Left cardiac atrium (tissue), 4 donors: ENCODE measurements around the gene F5. TPM values are rescaled to one million over a fixed set of nuclear protein-coding genes. Genes with fewer than 3 reads are reported as not detected.
A peak's percentile ranks its signal among the peaks of the same experiment; 100 is the strongest.

ENCODE experiments used
- ATAC-seq, 2 donors: fragments of 200-7000 bp; cut with Tn5 transposase; one replicate each; pipeline ENCODE4 v1.9.1; 2020; ENCODE audit warnings: mild to moderate bottlenecking in 2 of 2, moderate library complexity in 2 of 2
- DNase-seq: peaks from one replicate; pipeline ENCODE4 v3.0.0-alpha.2; 2020
- intact Hi-C, 2 donors: fragments of 100-400 bp; cut with DNase I; formaldehyde crosslinking; loops; one replicate each; pipeline versions ENCODE4 v1.14.1 to v1.15.1; 2022 to 2023
- total RNA-seq, 2 donors: library from RNA; stranded (reverse); fragmentation: NEBNext Ultra II Directional; extraction: Animal tissue kit (Norgen Biotek cat#: 25700); gene quantifications; one replicate each; pipeline ENCODE4 v1.2.1, GENCODE V29; 2021
- donor health status: DM: no; HTN: yes; CAD: no.
- donor health status: DM: no; HTN: yes; CAD: no; lungs with severe emphysema.
- donor health status: DM: yes; HTN: yes; CAD: no.
- donor health status: Dilated cardiomyopathy.

The F5 gene
- total RNA-seq, 2 donors from 2014 or later, result 17.8 to 20.9 TPM

DNA sequence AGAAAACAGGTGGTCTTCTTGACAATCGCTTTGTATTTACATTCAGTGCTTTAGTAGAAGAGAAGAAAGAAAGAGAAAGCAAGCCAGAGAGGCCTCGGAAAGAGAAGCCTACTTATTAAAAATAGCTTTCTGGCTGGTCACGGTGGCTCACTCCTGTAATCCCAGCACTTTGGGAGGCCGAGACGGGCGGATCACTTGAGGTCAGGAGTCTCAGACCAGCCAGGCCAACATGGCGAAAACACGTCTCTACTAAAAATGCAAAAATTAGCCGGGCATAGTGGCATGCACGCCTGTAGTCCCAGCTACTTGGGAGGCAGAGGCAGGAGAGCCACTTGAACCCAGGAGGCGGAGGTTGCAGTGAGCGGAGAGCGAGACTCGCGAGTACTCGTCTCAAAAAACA, 98.7 kb downstream of the F5 start:
- ATAC-seq, result no peak
- intact Hi-C loops, result no loop called here
- DNase-seq, result no peak

DNA sequence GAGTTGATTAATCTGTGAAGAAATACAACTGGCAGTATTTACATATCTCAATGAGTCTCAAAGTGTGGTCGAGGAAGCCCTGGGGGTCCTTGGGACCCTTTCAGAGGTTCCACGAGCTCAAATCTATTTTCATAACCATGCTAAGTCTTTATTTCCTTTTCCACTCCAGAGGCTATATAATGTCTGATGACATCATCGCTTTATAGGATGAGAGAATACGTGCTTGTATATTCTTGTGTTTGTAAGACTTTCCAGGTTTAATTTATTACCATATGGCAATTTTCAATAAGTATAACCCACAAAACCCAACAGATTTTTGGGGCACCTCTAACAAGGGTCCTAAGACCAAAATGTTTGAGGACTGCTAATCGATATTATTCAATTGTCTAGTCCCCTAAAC, 99.1 kb downstream of the F5 start:
- ATAC-seq, result no peak
- intact Hi-C loops, result no loop called here
- DNase-seq, result no peak

DNA sequence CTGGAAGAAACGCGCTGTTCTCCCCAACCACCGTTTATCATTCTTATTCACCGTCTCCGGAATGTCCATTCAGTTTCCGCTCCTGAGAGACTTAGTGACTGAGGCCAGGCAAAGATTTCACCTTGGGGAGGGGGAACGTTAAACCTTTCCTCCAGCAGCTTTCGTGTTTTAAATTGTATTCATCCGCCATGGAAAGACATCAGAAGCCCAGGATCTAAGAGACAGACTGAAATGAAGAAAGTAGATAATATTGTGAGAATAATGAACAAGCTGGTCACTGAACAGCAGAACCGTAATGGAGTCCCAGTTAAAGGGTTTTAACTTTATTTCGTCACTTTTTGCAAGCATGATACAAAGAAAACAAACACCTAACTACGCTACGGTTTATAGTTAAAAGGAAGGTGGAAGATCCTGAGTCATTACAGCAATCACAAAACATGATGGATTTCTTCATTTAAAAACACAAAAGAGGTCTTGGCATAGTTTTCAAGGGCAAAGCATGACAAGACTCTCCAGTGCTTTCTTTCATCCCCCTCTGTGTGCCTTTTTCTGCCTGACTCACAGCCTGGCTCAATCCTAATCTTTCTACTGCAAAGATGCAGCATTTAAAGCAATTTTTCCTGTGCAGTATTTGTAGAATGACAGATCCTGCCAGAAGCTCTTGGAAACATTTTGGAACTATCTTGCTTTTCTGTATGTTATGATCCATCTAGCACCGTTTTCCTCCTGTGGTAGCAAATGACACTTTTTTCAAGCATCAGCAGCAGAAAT, 99.8 kb downstream of the F5 start:
- ATAC-seq, result peak in 1 of 2 donors; percentile 7
- intact Hi-C loops, result no loop called here
- DNase-seq, result no peak

DNA sequence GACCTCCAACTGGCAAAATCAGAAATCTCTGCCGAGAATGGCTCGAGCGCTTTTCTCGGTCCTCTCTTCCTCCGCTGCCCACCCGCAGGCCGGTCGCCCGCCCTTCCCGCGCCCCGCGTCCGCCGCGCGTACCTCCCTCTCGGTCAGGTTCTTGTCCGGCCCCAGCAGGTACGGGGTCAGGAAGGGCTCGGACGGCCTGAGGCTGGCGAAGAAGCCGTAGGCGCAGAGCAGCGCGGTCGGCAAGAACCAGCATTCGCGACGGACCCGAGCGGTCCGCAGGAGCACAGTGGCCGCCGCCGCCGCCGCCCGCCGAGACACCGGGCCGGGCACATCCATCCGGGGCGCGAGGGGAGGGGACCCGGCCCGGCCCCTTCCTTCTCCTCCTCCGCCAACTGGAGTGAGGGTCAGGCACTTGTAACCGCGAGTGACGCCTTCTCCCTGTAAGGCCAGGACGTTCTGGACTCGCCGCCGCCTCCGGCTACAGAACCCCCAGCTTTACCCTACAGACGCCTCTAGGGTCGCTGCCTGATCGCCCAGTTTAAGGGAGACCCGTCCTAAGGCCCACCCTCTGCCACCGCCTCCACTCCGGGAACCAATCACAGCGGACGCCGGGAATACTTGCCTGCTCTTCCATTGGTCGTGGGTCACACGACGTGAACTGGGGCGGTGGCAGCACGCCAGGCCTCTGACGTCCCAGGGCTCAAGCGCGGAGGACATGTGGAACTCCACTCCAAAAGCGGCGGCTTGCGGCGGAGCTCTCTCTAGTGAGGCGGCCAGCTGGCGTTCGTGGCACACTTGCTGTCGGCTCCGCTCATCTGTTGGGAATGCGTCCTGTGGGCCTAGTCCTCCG, 100.6 kb downstream of the F5 start, which contains the start of gene SLC19A2:
TSS of gene SLC19A2 (minus strand) at position 514 of the 850 bp plus-strand sequence. CDS start at position 336, 178 bp downstream.
- intact Hi-C loops, result no loop called here
- DNase-seq (peak; percentile 100), ATAC-seq (peak; percentile 98 to 99)

DNA sequence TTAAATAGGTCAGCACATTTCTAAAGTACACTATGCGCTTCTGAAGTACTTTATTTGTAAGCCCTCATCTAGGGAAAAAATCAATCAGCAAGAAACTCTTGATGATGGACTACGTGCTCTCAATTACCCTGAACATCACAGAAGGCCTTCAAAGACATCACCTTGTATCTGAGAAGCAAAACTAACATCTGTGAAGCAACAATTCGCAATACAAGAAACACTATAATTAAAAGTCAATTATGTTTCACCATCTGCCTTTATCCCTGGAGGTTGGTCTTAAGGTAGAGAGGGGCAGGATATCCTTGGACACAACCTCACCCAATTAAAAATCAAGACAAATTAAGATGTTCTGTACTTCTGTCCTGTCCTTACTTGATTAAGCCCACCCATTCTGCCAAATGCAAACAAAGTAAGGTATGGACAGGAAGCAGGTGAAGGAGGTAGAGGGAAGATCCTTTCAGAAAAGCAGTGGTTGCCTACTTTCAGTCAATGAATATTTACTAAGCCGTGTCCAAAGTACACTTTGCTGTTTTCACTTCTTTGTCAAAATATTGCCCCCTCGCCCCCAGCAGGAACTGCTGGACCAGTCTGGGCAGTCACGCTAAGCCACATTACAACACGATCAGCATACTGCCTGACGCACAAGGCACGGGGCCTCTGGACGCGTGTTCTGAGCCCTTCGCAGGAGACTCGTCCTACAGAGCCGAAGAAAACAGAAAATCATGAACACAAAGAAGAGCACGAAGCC, 101.4 kb downstream of the F5 start:
- ATAC-seq, result peak; percentile 56 to 59
- peak; percentile 56 for DNase-seq
- intact Hi-C loops, result no loop called here

DNA sequence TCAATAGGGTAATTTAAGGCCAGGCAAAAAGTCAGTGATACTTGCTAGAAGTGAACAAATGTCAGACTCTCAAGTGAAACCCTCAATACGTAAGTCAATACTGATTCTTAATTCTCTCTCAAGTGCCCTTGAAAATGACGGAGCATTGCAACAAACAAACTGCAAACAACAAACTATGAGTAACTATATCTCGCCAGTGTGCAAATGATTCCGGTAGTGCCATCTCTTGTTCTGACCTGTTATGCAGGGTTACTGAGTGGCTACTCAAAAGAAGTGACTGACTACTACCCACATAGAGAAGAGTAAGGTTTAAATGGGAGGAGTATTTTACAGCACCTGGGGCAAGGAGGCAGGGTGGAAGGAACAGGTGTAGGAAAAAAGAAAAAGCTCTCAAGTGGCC, 102.2 kb downstream of the F5 start:
- DNase-seq (no peak), ATAC-seq (no peak)
- intact Hi-C loops, result no loop called here

DNA sequence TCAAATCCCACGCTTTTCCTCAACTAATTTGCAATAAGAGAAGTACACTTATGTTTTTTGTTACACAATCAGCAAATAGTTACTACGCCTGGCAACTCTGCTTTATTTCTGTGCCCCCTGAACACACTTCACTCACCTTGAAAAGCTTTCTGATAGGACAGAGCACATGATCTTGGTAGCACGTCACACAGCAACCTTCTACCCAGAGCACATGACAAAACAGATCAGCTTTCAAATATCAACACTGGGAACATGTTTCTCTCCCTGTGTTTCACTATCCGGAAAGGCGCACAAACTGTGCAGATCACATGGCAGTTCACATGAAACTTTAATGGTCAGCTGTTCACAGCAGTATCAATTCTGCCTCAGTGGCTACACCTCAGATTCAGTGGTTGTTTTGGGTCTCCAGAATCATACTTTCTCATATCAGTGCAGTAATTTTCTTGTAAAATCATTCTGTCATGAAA, 102.7 kb downstream of the F5 start:
- DNase-seq, result no peak
- ATAC-seq, result peak in 1 of 2 donors; percentile 7
- intact Hi-C loops, result no loop called here

DNA sequence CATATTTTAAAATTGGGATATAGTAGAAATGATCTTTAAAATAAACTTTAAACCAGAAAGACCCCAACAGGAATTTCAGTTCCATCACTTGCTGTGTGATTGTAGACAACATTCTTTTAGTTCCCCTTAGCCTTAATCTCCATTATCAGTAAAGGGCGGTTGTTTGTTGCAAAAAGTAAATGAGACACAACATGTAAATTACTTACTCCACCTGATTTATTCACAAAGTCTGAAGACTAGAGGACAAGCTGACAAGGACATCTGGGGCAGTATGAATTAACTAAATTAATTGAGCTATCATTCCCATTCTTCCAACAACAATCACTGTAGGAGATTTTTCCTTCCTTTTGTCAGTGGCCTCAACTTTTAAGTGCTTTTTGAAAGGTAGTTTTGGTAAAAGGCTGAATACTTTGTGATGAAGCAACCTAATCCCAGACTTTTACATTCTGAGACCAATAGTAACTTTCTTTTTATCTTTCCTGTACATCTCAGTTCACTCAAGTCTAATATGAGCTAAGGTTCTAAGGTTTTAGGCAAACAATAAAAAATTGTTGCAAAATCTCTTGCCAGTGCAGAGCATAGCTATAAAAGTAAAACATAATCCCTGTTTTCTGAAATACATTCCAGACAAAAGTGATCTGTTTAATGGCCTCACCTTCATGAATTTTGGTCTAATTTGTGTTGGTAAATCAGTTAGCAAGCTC, 106.8 kb downstream of the F5 start:
- ATAC-seq (no peak), DNase-seq (no peak)
- intact Hi-C loops, result no loop called here

DNA sequence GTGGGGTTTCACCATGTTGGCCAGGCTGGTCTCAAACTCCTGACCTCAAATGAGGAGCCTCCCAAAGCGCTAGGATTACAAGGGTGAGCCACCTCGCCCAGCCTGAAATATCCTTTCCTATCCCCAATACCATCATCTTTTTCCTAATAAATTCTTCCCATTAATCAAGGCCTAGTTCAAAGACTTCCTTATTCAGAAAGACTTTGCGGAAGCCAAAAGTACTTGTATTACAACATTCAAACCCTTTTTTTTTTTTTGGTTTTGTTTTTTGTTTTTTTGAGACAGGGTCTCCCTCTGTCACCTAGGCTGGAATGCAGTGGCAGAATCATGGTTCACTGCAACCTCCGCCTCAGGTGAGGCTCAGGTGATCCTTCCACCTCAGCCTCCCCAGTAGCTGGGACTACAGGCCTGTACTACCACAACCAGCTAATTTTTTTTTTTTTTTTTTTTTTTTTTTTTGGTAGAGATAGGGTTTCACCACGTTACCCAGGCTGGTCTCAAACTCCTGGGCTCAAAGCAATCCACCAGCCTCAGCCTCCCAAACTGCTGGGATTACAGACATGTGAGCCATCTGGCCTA, 108.1 kb downstream of the F5 start:
- ATAC-seq (no peak), DNase-seq (no peak)
- intact Hi-C loops, result no loop called here

DNA sequence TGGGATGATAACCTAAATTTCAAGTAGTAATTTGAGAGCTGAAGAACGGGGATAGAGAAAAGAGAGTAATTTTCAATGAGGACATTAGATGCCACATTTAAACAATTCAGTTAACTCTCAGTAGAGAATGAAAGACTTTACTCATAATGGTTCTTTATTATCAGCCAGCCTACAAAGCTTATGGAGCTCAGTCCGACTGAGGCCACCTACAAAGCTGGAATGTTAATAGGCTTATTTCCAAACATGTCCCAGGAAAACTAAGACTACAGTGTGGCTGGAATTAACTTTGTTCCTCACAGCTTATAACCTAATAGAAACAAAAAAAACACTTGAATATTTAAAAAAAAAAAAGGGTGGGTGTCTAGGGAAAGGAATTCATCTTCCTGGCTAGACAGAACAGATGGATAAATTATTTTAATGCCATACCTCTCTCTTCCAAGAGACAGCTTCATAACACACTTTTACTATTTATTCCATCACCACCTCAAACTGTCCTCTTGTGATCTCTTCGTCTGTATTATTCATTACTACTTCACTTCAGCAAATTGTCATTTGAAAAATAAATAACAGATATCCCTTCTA, 110.4 kb downstream of the F5 start:
- DNase-seq (no peak), ATAC-seq (no peak)
- intact Hi-C loops, result no loop called here

DNA sequence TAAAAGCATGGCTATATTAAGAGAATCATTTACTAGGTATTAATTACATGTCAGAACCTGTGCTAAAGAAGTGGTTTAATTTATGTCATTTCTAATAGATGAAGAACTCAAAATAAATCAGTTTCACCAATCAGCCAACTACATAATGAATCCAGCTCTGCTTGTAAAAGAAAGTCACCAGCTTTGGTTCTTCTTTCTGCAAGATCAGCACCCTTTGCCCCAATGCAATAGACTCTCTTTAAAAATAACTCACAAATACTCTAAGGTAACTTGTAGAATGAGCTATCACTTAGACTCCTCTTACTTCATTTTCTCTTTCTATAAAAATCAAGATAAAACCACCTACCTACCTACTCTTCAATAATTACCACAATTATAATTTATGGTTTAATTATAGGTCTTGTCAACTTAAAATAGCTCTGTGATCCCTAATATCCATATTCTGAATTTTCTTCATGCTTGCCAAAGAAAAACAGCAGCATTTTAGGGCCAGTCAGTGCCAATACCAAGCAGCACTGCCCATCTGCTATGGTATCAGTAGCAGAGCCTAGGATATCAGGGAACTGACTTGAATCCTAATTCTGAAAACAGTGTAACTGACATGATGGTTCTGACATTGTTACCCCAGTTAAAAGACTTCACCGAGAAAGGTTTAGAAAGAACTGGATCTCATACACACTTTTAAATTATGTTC, 111.8 kb downstream of the F5 start:
- intact Hi-C loops, result no loop called here
- DNase-seq (no peak), ATAC-seq (no peak)

DNA sequence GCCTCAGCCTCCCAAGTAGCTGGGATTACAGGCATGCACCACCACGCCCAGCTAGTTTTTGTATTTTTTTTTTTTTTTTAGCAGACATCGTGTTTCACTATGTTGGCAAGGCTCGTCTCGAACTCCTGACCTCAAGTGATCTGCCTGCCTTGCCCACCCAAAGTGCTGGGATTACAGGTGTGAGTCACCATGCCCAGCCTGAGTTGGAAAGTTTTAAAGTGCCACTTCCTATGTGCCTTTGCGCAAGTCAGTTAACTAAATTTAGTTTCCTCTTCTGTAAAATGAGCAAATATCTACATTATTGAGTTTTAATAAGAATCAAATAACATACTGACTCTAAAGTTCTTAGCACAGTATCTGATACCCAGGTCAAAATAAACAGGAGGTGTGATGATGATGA, 112.9 kb downstream of the F5 start:
- DNase-seq (no peak), ATAC-seq (no peak)
- intact Hi-C loops, result no loop called here

DNA sequence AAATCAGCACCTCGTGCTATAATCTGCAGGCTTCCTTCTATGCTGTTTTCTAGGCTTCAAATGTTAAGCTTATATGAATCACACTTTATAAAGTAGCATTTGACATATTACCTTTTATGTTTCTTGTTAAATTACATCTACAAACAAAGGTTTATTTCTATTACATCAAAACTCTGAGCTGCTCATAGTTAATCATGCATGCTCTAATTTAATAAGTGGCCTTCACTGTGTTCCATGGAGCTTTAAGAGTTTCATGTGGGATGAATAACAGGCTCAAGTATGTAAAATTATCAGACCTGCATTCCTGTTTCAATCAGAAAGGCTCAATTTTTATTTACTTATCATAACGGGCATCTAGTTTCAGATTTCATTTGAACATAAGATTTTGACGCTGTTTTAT, 113.5 kb downstream of the F5 start:
- intact Hi-C loops, result no loop called here
- ATAC-seq (no peak), DNase-seq (no peak)

DNA sequence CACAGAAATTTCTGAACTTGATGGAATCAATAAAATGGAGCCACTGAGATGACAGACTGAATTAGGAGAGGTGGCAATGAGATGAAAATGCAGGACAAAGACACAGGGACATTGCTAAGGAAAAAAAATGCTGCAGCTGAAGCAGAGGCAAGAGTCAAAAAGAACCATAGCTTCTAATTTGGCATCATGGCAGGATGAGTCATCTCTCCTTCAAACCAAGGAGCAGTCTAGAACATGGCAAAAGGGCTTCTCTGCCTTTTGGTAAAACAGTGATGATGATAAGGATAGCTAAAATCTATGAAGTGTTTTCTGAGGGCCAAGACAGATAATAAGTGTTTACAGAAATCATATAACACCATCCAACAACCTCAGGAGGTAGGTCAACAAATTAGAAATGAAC, 117.3 kb downstream of the F5 start:
- peak in 1 of 2 donors; percentile 44 for ATAC-seq
- intact Hi-C loops, result loop anchor here in 1 of 2 donors (5.0 kb wide), 1 partner anchor 78 kb away; no protein-coding TSS in a partner anchor
- DNase-seq, result no peak

DNA sequence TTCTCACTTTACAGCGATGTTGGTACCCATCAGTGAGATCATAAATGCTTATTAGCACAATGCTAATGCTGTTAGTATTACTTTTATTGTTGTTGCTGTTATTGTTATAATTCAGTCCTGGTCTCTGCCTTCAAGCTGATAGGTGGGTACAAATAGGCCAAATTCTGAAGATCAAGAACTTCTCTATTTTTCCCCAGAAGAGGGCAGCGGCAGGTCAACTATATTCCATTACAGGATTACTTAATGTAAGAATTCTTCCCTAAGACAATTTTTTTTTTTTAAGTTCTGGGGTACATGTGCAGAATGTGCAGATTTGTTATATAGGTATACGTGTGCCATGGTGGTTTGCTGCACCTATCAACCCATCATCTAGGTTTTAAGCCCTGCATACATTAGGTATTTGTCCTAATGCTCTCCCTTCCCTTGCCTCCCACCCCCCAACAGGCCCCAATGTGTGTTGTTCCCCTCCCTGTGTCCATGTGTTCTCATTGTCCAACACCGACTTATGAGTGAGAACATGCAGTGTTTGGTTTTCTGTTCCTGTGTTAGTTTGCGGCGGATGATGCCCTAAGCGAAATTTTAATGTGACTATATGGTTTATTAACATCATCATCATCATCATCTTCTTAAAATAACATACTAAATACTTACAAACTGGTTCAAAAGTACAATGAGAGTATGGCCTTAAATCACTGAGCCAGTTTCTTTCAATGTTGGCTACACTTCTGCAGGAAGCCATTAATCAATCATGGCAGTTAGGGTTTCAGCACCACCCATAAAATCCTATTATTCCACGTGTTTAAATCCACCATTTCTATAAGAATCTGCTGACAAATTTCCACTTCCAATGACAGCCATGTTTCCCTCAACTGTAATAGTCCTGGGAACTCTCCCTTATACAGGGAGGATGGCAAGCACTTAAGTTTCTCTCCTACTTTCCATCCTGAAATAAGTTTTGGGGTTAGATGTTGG, 119.7 kb downstream of the F5 start:
- no peak for DNase-seq
- peak in 1 of 2 donors; percentile 39 for ATAC-seq
- intact Hi-C loops, result loop anchor here in 1 of 2 donors (5.0 kb wide), 1 partner anchor 81 kb away; no protein-coding TSS in a partner anchor

DNA sequence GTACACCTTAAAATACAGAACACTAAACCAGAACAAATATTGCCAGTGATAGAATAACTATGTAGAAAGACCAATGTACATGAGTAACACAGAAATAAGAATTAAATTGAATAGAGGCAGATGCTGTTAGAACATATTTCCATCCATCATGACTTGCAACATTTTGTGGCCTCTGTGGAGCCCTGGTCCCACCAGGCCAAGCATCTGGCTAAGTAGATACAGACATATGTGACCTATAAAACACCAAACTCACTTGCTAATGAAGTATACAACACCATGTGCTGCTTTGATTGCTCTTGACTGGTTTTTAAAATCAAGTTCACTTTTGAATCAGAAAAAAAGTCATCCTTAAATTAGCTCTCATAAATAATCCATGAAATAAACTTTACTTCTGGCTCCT, 121.0 kb downstream of the F5 start:
- DNase-seq (no peak), ATAC-seq (no peak)
- intact Hi-C loops, result loop anchor here in 1 of 2 donors (5.0 kb wide), 1 partner anchor 82 kb away; no protein-coding TSS in a partner anchor
